Colon (tissue), 2 donors: ENCODE data around the gene ADGRL2.

Experiments
- FAIRE-seq: peaks from 2 replicates; lab custom pipeline; 2012; peaks lifted over from hg19 to GRCh38; lab: Jason Lieb, UNC
- donor health status: control.
- donor health status: control.

Gene ADGRL2

GRCh38 chr1:81920245-81920740 lies 119.6 kb downstream of the ADGRL2 start:
- no peak for FAIRE-seq

- FAIRE-seq, result no peak
Observed at GRCh38 chr1:81920886-81921285, 120.2 kb downstream of the ADGRL2 start.

GRCh38 chr1:81921344-81921743 lies 120.6 kb downstream of the ADGRL2 start:
- FAIRE-seq, result no peak

- no peak for FAIRE-seq
Observed at GRCh38 chr1:81921851-81922462, 121.2 kb downstream of the ADGRL2 start.

DNA sequence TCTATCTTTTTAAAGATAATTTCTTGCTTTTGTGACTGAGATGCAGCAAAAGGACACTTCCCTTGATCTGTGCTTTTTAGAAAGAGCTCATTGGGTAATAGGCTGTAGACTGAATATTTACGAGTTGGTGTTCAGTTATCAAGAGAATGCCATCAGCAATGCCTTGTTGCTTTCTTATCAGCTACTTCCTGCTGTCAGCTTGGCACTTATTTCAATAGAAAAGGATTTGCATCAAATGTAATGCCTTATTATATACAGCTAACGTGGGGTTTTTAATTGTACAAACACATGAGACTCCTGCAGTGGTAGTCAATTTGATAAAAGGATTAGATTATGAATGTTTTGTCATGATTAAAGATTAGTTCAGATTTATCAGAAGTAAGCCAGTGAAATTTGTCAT lies 122.2 kb downstream of the ADGRL2 start:
- no peak for FAIRE-seq

- no peak for FAIRE-seq
Observed at GRCh38 chr1:81929106-81929505, 128.4 kb downstream of the ADGRL2 start.

GRCh38 chr1:81936853-81937252 lies 136.1 kb downstream of the ADGRL2 start:
- FAIRE-seq, result no peak

DNA sequence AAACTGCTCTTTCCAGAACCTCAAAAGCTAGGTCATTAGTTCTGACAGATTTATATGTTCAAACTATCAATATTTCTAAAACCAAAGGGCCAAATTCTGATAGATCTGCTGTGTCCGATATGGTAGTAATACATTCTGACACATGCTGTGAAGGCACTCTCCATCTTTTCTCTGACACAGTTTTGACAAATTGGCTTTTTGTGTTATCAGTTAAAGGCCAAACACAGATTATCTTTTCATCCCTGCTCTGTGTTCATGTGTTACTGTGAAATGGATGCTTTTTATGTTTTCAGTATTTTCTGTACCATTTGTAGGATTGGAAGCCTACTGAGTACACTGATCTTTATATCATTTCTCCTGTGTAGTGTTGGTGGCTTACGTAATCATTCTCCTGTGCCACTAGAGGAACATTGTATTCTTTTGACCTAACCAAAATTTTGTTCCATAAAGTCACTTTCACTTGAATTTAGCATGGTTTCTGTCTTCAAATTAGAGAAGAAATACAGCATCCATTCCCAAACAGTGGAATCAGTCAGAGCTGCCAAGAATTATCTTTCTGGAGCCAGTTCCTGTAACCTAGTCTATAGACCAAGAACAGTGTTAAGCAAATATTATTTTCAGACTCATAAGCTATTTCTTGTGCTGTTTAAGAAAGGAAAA lies 137.2 kb downstream of the ADGRL2 start:
- no peak for FAIRE-seq

DNA sequence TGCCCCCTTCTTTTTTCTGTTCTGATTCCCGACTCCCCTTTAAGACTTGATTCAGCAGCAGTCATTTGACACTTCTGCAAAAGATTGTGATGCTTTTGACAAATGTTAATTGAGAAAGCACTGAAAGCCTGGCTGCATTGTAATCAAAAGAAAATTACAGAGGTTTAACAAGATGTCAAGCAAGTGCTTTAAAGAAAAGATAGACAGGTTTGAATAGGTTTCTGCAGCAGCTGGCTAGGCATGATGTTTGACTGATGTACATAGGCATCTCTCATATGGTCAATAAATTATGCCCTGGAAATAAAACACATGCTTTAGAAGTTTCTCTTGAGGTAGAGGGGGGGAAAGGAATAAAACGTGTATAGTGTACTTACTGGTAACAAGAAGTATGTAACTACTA lies 147.8 kb downstream of the ADGRL2 start:
- FAIRE-seq, result no peak

DNA sequence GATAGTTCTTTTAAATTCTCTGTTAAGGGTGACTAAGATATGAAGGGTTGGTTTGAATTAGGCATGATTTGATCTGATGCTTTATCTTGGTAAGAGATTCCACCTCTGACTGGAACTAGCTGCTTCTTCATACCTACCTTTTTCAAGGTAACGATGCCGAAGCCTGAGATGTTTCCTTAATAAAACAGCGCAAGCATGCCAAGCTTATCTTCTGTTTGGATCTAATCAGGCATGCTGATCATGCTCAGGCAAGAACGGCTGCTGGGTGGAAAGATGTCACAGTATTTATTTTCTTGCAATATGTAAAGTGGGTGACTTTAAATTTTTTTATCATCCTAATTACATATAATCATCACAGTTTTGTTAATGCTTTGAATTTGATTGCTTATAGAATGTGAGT lies 148.7 kb downstream of the ADGRL2 start:
- no peak for FAIRE-seq

GRCh38 chr1:81950037-81950436 lies 149.3 kb downstream of the ADGRL2 start:
- FAIRE-seq, result no peak

GRCh38 chr1:81950591-81951244 lies 150.0 kb downstream of the ADGRL2 start:
- FAIRE-seq, result no peak

DNA sequence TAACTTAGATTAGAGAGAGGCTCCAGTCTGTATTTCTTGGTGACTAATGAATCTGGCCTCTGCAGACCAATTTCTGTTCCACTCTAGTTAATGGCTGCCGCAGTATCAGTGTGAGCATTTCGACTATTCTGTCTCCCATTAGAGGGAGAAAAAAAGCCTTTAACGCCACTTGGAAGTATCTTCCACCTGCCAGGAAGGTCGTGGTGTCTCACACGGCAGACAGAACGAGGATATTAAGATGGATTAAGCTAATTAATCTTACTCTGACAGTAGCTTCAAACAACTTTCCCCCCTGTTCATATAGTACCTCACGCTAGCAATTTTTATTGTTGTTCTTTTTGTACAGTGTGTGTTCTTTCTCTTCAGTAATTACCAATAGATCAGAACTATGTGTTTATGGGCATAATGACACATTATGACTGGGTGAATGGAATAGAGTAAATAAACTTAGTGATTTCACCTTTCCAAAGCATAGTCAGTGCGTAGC lies 153.8 kb downstream of the ADGRL2 start:
- no peak for FAIRE-seq

- no peak for FAIRE-seq
Observed at GRCh38 chr1:81967951-81968350, 167.2 kb downstream of the ADGRL2 start.

GRCh38 chr1:81970416-81970815 lies 169.7 kb downstream of the ADGRL2 start:
- FAIRE-seq, result no peak

DNA sequence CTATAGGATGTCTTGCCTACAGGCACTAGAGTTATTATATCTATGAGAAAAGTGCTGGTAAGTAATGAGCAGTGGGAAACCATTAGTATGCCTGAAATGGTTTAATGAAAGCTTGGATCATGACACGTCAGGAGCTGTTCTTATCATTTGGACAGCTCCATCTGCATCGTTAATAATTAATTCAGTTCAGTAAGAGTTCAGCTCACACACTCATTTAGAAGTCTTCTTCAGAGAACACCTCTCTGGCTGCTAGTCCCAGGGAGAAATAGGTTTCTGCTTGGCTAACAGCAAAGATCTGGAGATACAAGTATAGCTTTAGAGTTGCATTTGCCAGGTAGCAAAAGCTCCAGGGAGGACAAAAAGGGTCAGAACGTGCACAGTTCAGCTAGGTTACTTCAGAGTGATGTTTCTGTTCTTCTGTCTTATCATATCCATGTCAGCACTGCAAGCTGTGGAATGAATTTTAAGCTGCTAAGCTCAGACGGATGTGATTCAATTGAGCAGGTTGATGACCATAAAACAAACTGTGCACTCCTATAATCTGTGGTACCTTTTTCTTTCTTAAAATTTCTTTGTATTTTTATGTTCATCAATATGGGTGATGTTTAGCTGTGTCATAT lies 173.6 kb downstream of the ADGRL2 start:
- FAIRE-seq, result no peak

DNA sequence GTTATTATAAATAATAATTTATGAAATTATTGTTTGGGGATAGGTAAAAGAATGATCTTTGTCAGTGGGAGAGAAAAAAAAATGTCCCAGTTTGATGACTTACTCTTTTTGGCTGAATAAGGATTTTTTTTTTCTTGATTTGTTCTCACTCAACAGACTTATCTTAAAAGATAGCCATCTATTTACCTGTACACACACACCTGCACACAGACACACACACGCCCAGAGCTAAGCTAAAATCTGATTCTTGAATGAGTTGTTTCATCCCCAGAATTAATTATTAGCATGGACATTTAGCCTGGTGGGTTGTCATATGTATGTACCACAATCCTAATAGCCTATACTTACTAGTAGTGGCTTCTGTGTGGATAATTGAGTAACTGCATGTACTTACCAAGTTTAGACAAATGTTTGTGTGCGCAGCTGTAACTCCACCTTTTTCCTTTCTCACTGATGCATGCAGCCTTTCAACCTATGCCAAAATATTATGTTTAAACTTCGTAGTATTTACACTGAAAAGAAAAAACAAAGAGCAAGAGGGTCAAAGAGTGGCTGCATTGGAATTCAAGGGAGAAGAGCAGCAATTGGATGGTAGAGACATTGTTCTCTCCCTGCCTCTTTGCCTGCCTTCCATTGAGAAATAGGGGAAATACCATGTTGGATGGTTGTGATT lies 174.3 kb downstream of the ADGRL2 start:
- no peak for FAIRE-seq

DNA sequence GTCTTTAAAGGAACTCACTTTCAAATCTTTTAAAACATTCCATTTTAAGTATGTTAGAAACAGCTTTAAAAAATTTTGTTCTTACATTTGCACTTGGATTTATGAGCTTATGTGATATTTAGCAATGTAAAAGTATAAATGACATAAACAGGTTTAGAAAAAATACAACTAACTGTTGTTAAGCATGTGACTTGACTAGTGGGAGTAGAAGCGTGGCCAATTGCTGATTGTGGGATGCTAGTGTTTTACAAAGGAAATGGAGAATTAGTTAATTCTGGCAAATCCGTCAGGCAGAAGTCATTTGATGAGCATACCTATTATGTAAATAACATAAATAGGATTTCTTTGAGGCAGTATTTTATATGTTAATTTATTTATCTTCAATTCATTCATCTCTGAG lies 175.8 kb downstream of the ADGRL2 start:
- FAIRE-seq, result no peak

GRCh38 chr1:81978945-81979344 lies 178.2 kb downstream of the ADGRL2 start:
- no peak for FAIRE-seq

GRCh38 chr1:81982523-81982922 lies 181.8 kb downstream of the ADGRL2 start:
- no peak for FAIRE-seq

DNA sequence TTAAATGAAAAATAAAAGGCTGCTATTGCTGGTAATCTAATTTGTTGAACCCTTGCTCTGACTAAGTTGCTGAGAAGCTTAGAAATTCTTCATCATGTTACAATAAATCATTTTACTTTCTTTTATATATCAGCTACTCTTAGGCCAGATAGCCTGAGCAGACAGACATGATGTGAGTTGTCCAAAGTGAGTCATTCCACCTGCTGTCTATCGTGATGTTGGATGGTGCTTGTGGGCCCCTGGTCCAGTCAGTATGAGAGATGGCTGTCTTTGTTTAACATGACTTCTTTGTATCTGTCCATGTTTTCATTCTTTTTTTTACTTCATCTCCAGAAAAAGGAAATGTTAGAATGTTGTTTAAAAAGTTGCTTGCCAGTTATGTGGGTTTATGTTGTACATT lies 188.8 kb downstream of the ADGRL2 start:
- no peak for FAIRE-seq

DNA sequence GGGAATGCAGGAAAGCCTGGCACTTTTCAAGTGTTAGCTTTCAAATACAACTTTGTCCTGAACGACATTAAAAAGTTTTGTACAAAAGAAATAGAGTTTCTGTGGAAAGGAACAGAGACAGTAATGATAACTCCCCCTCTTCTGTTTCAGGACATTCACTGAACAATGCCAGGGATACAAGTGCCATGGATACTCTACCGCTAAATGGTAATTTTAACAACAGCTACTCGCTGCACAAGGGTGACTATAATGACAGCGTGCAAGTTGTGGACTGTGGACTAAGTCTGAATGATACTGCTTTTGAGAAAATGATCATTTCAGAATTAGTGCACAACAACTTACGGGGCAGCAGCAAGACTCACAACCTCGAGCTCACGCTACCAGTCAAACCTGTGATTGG lies 189.5 kb downstream of the ADGRL2 start:
- FAIRE-seq, result no peak
